HepG2 (cell line): ENCODE measurements around the gene PLCG1. TPM values are rescaled to one million over a fixed set of nuclear protein-coding genes. Genes with fewer than 3 reads are reported as not detected.

Experiments used
- ATAC-seq: fragments of 200-7000 bp; cut with Tn5 transposase; 3 replicates; pipeline ENCODE4 v1.9.1; 2020; ENCODE audit warnings: mild to moderate bottlenecking, moderate library complexity
- BruUV-seq: library from RNA; stranded (reverse); fragments of 400-500 nt; replicated peaks from 2 replicates; lab custom pipeline; 2021; lab: Mats Ljungman, UMichigan
- CTCF ChIA-PET: fragments of 300-600 bp; formaldehyde crosslinking; extraction: SDS; loops from one replicate; lab custom pipeline; 2021; ENCODE audit warnings: low total read pairs, inconsistent platforms, low intra/inter-chr PET ratio; lab: Yijun Ruan, JAX
- POLR2A ChIA-PET: fragments of 350-600 bp; sonication (Branson Sonifier 250); formaldehyde crosslinking; loops from one replicate; lab custom pipeline; 2020; ENCODE audit warnings: antibody characterized with exemption, inconsistent platforms; lab: Yijun Ruan, JAX
- DNase-seq: peaks from one replicate; pipeline ENCODE4 v3.0.0-alpha.2; 2015; ENCODE audit warnings: low spot score
- FAIRE-seq: peaks from 3 replicates; lab custom pipeline; 2011; peaks lifted over from hg19 to GRCh38; lab: Jason Lieb, UNC
- H2AFZ ChIP-seq: one replicate; pipeline ENCODE4 v1.6.1; 2011; ENCODE audit warnings: low read length, inconsistent platforms
- H3K27ac ChIP-seq: fragments of 300-600 bp; 3 replicates; pipeline ENCODE4 v1.8.0; 2011; ENCODE audit warnings: mixed run types, mild to moderate bottlenecking, mixed read lengths, low read length, inconsistent platforms; ENCODE audit not compliant: insufficient read depth; ENCODE audit errors: extremely low read length
- H3K27me3 ChIP-seq, 2 experiments: fragments of 200-600 bp in 1 of 2; 2 replicates in 1 of 2; 3 replicates in 1 of 2; pipeline versions ENCODE4 v1.6.0 to v1.8.0; 2011; ENCODE audit warnings: low read length in 2 of 2, mild to moderate bottlenecking in 2 of 2, moderate library complexity in 2 of 2, inconsistent platforms in 1 of 2; ENCODE audit not compliant: insufficient read depth in 2 of 2, control insufficient read depth in 1 of 2
- H3K36me3 ChIP-seq, 2 experiments: fragments of 200-600 bp in 1 of 2; replicated peaks in 1 of 2; 2 replicates in 1 of 2; 3 replicates in 1 of 2; pipeline versions ENCODE4 v1.5.1 to v1.8.0; 2011; ENCODE audit warnings: low read length in 2 of 2, inconsistent platforms in 1 of 2; ENCODE audit not compliant: insufficient read depth in 2 of 2, control insufficient read depth in 1 of 2
- H3K4me1 ChIP-seq: 2 replicates; pipeline ENCODE4 v1.5.1; 2012; ENCODE audit warnings: low read length, inconsistent platforms; ENCODE audit not compliant: insufficient read depth
- H3K4me2 ChIP-seq: 2 replicates; pipeline ENCODE4 v1.6.0; 2011; ENCODE audit warnings: low read depth, low read length, inconsistent platforms
- H3K4me3 ChIP-seq, 3 experiments: fragments of 200-600 bp in 1 of 3; sonication (generic), shearing (Covaris generic) in 1 of 3; replicated peaks in 1 of 3; 2 replicates each; pipeline ENCODE4 v1.5.1; 2011 to 2016; ENCODE audit warnings: low read length in 3 of 3, inconsistent platforms in 2 of 3, low read depth in 2 of 3, mild to moderate bottlenecking in 2 of 3, control low read depth in 1 of 3, mixed read lengths in 1 of 3; ENCODE audit not compliant: insufficient read depth in 1 of 3
- H3K79me2 ChIP-seq: one replicate; pipeline ENCODE4 v1.6.1; 2011; ENCODE audit warnings: low read length, inconsistent platforms; ENCODE audit not compliant: insufficient read depth
- H3K9ac ChIP-seq: 2 replicates; pipeline ENCODE4 v1.6.0; 2011; ENCODE audit warnings: mild to moderate bottlenecking, low read depth, low read length, inconsistent platforms; ENCODE audit not compliant: insufficient read depth
- H3K9me3 ChIP-seq: 2 replicates; pipeline ENCODE4 v1.5.1; 2012; ENCODE audit warnings: mild to moderate bottlenecking, low read length
- H4K20me1 ChIP-seq: 2 replicates; pipeline ENCODE4 v1.6.0; 2011; ENCODE audit warnings: inconsistent platforms, mild to moderate bottlenecking, low read length, moderate library complexity; ENCODE audit not compliant: insufficient read depth
- CHD4 ChIP-seq: fragments of 200-600 bp; sonication (generic); IDR thresholded peaks from 2 replicates; pipeline ENCODE4 v1.7.0; 2017; ENCODE audit warnings: mild to moderate bottlenecking, low read length, borderline replicate concordance
- ERF ChIP-seq: IDR thresholded peaks from 2 replicates; pipeline ENCODE4 v1.6.1; 2018; ENCODE audit warnings: missing biosample characterization, missing genetic modification reagents
- HOXA7 ChIP-seq: sonication (generic); formaldehyde crosslinking; IDR thresholded peaks from 2 replicates; pipeline ENCODE4 v1.8.1; 2022; ENCODE audit warnings: mild to moderate bottlenecking, missing genetic modification reagents, moderate library complexity
- HOXA9 ChIP-seq: sonication (generic); formaldehyde crosslinking; IDR thresholded peaks from 2 replicates; pipeline ENCODE4 v1.8.1; 2022; ENCODE audit warnings: missing genetic modification reagents, mild to moderate bottlenecking, moderate library complexity, borderline replicate concordance
- KLF9 ChIP-seq: IDR thresholded peaks from 2 replicates; pipeline ENCODE4 v1.6.1; 2016; ENCODE audit warnings: low read depth
- PHF20 ChIP-seq: sonication (generic); formaldehyde crosslinking; IDR thresholded peaks from 2 replicates; pipeline ENCODE4 v1.5.0; 2020; ENCODE audit warnings: mild to moderate bottlenecking, missing genetic modification reagents
- TAF1 ChIP-seq: sonication (generic); formaldehyde crosslinking; IDR thresholded peaks from 2 replicates; pipeline ENCODE4 v1.4.0; 2020; ENCODE audit warnings: missing genetic modification reagents
- ZFP90 ChIP-seq: sonication (generic); formaldehyde crosslinking; IDR thresholded peaks from 2 replicates; pipeline ENCODE4 v1.8.0; 2022; ENCODE audit warnings: missing genetic modification reagents, mild to moderate bottlenecking, inconsistent platforms, borderline replicate concordance
- ZNF740 ChIP-seq: sonication (generic); formaldehyde crosslinking; IDR thresholded peaks from 2 replicates; pipeline ENCODE4 v1.4.0; 2020; ENCODE audit warnings: missing genetic modification reagents
- ZXDC ChIP-seq: sonication (generic); formaldehyde crosslinking; IDR thresholded peaks from 2 replicates; pipeline ENCODE4 v1.5.0; 2020; ENCODE audit warnings: mild to moderate bottlenecking, missing genetic modification reagents
- WGBS: methylation state at CpG from one replicate; pipeline ENCODE4 v1.1.6; 2017; ENCODE audit warnings: low lambda C conversion rate; 5-methylcytosine and 5-hydroxymethylcytosine counted together
- in situ Hi-C: cut with HindIII; loops from 2 replicates; pipeline ENCODE4 v1.10.0; 2017; ENCODE audit warnings: low pct_unique_long_range_greater_than_20kb; ENCODE audit not compliant: extremely low pct_ligation_motif_present
- intact Hi-C: fragments of 100-400 bp; cut with micrococcal nuclease; formaldehyde crosslinking; loops from one replicate; pipeline ENCODE4 v1.10.0; 2022; ENCODE audit not compliant: unreplicated experiment
- polyA plus RNA-seq, 8 experiments: library from polyadenylated mRNA; depleted of rRNA in 3 of 8; stranded (reverse) in 7 of 8; unstranded in 1 of 8; fragments of >200 nt; fragmentation: Illumina TruSeq in 4 of 8; extraction: Trizol in 4 of 8; gene quantifications; 2 replicates each; pipeline versions ENCODE4 v1.2.1 to v1.2.3, GENCODE V29; 2011 to 2016; ENCODE audit warnings: low read depth in 4 of 8, missing spikeins in 1 of 8, mixed read lengths in 1 of 8; ENCODE audit not compliant: insufficient read depth in 1 of 8
- total RNA-seq, 5 experiments: library from RNA; depleted of rRNA; stranded (reverse); fragments of >200 nt; fragmentation: Illumina TruSeq; extraction: Trizol; gene quantifications; 2 replicates each; pipeline ENCODE4 v1.2.3, GENCODE V29; 2016; ENCODE audit warnings: low read depth in 1 of 5
- TF ChIP-seq, protein P1 (sequence below): sonication (generic); formaldehyde crosslinking; IDR thresholded peaks from 2 replicates; pipeline ENCODE4 v1.5.0; 2020; ENCODE audit warnings: mild to moderate bottlenecking, low read depth, missing genetic modification reagents, borderline replicate concordance

The PLCG1 gene
- total and polyA plus RNA-seq, 2 of the 13 experiments (the other 11 are each of a cell fraction or from before 2014, with no cell fraction given) = 85.3 to 158 TPM

GRCh38 chr20:41148942-41149341, 11.6 kb downstream of the PLCG1 start:
- FAIRE-seq = no peak
- WGBS = 90% methylated on average over 5 of the region's 5 CpGs
- ChIA-PET CTCF (no interaction called here), POLR2A (interaction anchor here (1.3 to 3.1 kb wide), 3 partner anchors 10 to 169 kb away, joined by 3 to 13 read pairs (median 7); no protein-coding TSS in a partner anchor)
- in situ Hi-C loops = no loop called here
- no peak for DNase-seq
- H3K79me2 ChIP-seq = peaks cover 98% of the 10 kb centered on the region
- intact Hi-C loops = no loop called here
- peaks cover 5 to 30% of the 10 kb centered on the region in 2 experiments for H3K36me3 ChIP-seq
- no peak overlapping the region for H3K4me2 ChIP-seq
- H3K4me3 ChIP-seq = no peak overlapping the region
- peaks cover 77% of the 10 kb centered on the region for H4K20me1 ChIP-seq
- no peaks in the 10 kb centered on the region for H3K27me3 ChIP-seq
- H3K4me1 ChIP-seq = peaks cover 79% of the 10 kb centered on the region
- TF ChIP-seq ZFP90 (CRISPR knock-in tag) (no peak), TAF1 (no peak), CHD4 (no peak), HOXA7 (no peak), HOXA9 (CRISPR knock-in tag) (no peak), ZNF740 (no peak), PHF20 (CRISPR knock-in tag) (no peak), KLF9 (CRISPR knock-in tag) (no peak), ERF (no peak), ZXDC (no peak)
- TF ChIP-seq, protein P1, sequence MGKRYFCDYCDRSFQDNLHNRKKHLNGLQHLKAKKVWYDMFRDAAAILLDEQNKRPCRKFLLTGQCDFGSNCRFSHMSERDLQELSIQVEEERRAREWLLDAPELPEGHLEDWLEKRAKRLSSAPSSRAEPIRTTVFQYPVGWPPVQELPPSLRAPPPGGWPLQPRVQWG = no peak
- no TSS peak for BruUV-seq
- H2AFZ ChIP-seq = no peak overlapping the region
- H3K9me3 ChIP-seq = no peaks in the 10 kb centered on the region
- H3K9ac ChIP-seq = no peak overlapping the region
- H3K27ac ChIP-seq = no peak overlapping the region
- no peak for ATAC-seq
